ENCODE data around the gene MAPK12. TPM values are rescaled to one million over a fixed set of nuclear protein-coding genes. Genes with fewer than 3 reads are reported as not detected.

The MAPK12 gene
- total RNA-seq, 1 donor from 2014 or later = 8.8 TPM

DNA sequence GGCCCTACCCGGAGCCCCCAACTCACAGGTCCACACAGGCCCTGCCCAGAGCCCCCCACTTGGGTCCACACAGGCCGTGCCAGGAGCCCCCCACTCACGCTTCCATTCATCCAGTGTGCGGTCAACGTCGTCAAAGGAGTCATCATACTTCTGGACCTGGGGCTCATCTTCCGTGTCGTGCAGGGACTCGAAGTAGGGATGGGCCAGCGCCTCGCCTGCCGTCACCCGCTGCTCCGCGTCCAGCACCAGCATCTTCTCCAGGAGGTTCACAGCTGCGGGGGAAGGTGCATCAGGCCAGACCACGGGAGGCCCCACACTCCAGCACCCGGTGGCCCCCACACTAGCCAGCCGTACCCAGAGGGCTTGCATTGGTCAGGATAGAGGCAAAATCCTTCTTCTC, 6.4 kb downstream of the MAPK12 start:
- intact Hi-C loops (cut with micrococcal nuclease) = no loop called here

DNA sequence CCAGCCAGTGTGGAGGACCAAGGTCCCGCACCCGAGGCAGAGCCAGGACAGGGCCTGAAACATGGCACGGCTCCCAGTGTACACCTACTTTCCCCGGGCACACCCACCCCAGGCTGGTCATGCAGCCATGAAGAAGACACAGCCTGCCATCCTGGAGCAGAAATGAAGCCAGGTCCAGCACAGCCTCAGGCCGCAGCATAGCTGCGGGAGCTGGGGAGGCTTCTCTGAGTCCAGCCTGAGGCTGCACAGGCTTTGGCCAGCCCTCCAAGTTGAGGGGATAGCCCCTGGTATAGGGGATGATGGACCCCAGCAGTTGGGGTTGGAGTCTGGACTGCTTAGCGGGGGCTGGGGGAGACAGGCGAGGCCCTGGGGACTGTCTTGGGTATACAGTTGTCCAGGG, 7.5 kb downstream of the MAPK12 start:
- intact Hi-C loops (cut with micrococcal nuclease) = no loop called here

DNA sequence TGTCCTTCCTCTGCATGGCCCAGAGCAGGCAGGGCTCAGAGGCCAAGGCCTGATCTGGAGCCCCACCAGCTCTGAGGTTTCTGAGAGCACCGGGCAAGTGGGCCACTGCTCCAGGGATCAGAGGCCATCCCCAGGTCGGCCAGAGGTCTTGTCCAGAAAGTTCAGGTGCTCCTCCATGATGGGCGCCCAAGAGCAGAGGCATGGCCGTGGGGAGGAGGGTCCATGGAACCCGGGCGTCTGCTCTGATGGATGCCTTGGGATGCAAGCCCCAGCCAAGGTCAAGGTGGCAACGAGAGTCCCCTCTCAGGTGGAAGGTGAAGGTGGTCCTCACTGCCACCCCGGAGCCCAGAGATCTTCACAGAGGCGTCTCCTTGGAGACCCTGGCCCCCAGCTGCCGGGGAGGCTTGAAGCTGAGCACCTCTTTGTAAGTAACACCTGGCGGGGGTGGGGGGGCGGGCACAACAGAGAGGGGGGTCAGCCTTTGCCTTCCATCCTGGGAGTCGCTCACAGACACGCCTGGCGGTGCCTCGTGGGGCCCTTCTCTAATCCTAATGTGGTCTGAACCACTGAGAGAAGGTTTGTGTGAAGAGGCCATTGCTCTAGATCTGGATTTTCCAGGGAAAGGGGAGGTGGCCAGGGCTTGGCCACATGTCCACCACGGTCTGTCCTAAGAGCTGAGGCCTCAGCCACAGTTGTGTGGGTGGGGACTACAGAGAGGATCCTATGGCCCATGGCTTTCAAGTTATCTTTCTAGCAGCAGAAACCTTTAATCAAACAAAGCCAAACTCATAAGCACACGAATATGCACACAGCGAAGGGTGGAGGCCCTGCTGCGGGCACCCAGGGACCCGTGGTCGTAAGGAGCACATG, 8.2 kb downstream of the MAPK12 start:
- intact Hi-C loops (cut with micrococcal nuclease) = no loop called here

DNA sequence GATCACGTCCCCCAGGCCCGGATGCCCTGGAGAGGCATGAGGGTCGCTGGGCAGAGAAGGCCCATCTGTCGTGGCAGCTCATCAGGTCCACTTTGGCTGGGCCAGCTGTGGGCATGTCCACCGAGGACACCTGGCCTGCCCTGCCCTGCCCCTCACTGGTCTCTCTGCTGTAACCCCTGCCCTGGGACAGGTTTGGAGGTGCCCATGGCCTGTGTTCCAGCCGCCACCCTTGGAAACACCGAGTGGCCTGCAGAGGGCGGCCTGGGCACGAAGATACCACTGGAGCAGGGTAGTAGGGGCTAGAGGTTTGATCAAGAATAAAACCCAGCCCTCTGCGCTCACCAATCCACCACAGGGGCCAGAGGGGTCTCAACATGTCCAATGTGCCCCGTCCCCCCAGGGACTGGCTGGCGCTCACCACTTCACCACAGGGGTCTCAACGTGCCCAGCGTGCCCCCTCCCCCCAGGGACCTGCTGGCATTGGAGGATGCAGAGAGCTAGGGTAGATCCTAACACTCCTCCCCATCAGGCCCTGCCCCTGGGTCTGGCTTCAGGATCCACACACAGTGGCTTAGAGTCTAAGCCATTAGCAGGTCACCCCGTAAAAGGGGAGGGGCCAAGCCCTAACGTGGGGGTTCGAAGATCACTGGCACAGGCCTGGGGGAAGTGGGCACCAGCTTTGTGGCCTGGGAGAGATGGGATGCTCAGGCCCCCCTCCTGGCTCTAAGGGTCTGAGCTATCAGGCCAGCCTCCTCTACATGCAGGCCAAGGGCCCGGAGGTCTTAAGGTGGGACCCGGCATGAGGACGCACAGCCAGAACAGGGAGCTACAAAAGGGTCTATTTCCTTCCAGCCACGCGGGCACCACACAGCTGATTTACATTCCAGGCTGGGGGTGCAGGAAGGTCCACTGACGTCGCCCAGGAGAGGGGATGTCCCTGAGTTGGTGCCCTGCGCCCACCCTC, 9.1 kb downstream of the MAPK12 start:
- intact Hi-C loops (cut with micrococcal nuclease) = loop anchor here (1.0 kb wide), 2 partner anchors 8 to 90 kb away; no protein-coding TSS in a partner anchor

DNA sequence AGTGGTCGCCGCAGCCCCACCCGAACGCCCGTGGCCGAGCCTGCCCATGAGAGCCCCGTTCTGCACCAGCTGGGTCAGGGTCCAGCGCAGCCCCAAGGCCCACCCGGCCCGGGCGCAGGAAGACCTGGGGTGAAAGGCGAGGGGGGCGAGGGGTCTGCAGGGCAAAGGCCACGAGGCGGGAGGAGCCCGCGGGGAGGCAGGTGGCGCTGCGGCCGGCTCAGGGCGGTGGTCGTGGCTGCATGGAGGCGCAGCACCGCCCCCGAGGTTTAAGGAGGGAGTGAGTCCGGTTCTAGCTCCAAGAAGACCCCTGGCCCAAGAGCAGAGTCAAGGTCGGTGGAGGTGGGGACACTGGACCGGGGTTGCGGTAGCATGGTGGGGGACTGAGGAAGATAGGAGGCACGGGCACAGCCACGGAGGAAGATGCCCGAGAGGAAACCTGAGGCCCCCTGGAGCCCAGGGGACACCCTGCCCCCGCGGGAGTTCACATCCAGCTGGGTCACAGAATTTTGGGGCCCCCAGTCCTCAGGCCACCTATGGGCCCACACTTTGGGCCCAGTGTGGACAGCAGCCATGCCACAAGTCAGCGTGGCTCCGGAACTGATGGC, 9.9 kb downstream of the MAPK12 start:
- intact Hi-C loops (cut with micrococcal nuclease) = loop anchor here (1.0 kb wide), 3 partner anchors 7 to 91 kb away; partner anchors contain the start of gene MAPK11

DNA sequence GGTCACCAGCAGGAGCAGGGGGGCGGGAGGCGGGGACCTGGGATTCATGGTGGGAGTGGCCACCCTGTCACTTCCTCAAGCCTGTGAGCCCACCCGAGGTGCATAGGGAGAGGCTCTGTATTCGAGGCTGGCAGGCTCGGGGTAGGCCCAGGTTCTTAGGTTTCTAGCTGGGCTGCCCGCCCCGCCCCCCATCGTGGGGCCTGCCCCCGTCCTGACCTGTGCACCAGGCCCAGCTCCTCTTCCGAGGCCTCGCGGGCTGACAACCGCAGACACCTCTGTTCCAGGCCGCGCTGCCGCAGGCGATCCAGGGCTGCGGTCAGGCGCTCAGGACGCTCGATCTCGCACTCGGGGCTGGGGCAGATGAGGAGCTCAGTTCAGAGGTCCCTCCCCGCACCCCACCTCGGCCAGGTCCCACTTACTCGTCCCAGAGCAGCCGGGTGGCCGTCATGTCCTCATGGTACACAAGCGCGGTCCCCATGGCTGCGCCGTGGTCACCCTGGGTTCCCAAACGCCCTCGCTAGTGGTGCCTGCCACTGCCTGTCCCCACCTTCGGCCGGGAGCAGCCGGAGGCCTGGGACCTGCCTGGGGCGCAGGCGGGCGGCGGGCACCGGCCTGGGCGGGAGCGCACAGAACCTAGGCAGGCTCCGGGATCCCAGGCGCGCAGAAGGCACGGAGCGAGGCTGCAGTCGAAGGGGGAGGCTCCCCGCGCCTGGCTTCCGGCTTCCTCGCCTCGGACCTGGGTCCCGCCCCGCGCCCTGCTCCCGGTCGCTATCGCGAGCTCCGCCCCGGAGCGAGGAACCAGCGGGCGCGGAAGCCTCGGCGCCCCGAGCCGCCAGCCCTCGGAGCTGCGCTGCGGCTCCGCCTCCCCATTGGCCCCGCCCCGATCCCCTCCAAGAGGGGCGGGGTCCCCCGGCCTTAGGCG, 10.7 kb downstream of the MAPK12 start, which contains the start of gene HDAC10:
Gene HDAC10 (minus strand): TSS at position 711 of the 922 bp plus-strand sequence. CDS start 233 bp downstream, at position 478.
- intact Hi-C loops (cut with micrococcal nuclease) = loop anchor here (1.0 kb wide), 1 partner anchor 19 kb away; the partner anchor contains the start of gene MAPK11

DNA sequence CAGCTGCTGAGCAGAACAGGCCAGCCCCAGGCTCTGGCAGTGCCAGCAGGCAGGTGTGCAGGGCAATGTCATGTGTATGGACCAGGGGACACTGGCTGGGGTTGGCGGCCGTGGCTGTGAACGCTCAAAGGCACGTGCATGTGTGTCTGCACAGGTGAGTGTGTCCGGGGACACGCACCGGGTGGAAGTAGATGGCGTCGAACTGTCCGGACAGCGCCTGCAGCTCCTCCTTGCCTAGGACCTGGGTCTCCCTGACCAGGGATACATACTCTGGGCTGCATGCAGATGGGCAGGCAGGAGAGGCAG, 11.3 kb downstream of the MAPK12 start:
- intact Hi-C loops (cut with micrococcal nuclease) = no loop called here

DNA sequence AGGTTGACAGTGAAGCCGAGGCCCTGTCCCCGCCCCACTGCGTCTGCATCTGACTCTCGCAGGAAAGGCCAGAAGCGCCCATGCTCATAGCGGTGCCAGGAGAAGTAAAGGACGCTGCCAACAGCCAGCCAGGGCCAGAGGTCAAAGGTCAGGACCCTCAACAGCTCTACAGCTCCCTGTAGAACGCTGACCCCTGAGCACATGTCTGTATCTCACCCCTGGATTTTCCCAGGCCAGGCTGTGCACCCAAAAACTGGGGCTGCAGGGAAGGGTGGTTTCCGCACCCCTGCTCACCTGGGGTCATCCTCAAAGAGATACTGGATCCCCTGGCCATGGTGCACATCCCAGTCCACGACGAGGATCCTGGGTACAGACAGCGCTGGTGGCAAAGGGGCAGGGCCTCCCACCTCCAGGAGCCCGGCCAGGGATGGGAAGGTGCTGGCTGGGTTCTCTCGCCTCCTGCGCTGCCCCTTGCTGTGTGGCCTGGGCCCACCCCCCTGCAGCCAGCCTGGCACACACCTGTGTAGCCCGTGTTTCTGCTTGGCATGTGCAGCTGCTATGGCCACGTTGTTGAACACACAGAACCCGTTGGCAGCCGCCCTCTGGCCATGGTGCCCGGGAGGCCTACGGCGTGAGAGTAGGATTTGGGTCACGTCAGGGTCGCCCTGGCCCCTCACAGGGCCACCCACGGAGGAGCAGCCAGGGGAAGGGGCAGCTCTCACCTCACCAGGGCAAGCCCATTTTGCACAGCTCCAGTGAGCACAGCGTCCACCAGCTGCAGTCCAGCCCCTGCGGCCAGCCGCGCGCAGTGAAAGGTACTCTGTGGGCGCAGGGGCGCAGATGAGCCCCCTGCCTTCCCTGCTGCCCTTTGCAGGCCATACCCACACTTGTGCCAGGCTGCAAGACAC, 11.9 kb downstream of the MAPK12 start:
- intact Hi-C loops (cut with micrococcal nuclease) = no loop called here

DNA sequence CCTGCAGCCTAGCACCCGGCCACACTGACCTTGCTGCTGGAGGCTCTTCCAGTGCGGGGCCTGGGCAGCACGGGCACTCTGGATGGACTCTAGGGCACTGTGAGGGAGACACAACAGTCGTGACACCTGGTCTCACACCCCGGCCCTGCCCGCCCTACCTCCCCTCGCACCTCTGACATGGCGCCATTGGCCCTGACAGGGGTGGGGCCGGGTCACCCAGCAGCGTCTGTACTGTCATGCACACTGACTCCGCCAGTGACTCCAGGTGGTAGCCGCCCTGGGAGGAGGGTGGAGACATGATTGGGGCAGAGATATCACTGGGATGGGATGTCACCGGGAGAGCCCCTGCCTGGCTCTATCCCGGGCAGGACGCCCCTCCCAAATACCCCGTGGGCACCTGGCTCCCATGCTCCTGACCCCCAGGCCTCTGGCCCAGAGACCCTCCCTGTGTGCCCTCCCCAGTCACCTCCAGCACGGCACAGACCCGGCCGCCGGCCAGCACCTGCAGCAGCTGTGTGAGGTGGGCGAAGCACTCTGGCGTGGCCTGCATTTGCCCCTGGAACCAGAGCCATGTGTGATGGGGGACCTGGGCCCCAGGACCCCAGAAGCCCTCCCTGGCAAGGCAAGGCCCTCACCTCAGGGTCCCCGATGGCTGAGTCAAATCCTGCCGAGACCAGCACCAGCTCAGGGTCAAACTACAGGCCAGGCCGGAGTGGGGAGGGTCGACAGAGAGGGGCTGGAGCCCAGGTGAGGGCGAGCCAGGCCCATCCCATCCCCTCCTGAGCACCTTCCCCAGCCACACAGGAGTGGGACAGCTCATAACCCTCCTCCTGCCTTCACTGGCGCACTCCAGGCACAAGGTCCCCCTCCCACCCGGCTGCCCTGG, 13.0 kb downstream of the MAPK12 start:
- intact Hi-C loops (cut with micrococcal nuclease) = no loop called here

DNA sequence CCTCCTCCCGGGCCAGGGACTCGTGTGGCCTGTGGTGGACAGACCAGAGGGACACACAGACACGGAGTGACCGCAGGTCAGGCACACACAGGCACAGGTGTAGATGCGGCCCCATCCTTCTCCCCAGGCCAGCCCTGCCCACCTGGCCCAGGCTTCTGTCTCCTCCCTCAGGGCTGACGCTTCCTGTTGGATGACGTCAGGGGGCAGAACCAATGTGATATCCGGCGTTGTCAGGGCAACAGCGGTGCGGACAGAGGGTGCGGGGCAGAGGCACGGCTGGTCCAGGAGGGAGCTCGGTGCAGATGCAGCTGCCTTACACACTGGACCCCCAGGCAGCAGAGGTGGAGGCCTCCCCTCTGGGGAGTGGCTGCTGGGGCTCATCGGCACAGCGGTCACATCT, 13.7 kb downstream of the MAPK12 start:
- intact Hi-C loops (cut with micrococcal nuclease) = no loop called here

DNA sequence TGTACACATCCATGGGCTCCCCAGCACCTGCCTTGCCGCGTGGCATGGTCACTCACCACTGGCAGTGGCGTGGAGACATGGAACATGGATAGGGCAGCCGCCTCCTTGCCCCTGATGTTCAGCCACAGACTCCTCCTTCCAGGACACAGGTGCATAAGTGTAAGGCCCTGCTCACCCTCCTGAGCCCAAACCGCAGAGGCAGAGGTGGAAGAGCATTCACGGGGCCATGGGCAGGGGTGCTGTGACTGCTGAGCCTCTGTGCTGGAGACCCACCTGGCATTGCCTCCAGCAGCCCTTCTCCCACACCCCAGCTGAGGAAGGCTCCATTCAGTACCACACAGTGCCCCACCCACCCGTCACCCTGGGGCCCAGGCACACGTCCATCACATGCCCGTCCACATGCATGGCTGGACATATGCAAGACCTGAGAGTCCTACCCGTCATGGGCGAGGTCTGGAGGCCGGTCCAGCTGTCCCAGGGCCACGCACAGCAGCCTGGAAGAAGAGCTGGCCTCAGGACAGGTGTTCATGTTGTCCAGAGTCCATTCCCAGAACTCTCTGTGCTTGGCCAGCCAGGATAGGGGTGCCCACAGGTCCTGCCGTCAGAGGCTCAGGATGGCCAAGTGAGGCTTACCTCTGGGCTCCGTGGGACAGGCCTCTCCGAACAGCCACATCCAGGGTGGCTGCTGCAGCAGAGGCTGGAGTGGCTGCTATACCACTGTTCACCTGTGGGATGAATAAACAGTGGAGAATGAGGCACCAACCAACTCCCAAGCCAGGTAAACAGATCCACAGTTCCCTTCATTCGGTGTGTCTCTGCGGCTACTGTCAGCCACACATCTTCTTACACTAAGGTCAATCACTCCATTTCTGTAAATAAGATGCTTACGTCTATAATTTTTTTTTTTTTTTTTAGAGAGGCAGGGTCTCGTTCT, 15.0 kb downstream of the MAPK12 start:
- intact Hi-C loops (cut with micrococcal nuclease) = no loop called here

DNA sequence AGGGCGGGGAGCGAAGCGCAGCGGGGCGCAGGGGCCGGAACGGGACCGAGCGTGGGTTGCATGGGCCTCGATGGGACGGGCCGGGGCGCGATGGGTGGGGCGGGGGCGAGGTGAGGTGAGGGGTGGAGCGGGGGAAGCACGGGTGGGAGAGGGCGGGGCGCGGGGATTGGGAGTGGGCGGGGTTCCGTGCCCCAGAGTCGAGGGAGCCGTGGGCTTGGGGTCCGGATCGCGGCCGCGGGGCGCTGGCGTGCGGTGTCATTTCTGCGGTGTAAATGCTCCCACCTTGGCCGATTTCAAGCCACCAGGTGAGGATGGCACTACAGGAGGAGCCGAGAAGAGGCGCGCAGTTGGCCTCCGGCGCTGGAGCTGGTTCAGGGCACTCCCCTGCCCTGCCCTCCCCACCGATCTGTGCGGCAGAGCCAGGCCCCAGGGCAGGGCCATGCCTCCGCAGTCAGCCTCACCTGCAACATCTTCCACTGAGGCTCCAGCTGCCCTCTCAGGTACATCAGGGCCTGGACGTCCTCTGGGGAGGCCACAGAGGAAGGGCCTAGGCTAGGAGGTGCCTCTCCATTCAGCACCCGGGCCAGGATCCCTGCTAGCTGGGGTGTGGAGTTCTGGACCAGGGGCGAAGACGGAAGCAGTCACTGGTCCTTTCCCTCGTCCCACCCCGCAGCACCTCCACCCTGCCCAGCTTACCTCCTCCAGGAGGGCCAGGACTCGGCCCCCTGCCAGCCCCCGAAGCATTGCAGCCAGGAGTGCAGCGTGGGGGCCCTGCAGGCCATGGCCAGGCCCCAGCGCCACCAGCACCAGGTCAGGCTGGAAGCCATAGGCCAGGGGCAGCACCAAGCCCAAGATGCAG, 16.0 kb downstream of the MAPK12 start:
- intact Hi-C loops (cut with micrococcal nuclease) = loop anchor here (1.0 to 2.0 kb wide), 8 partner anchors 25 to 393 kb away; partner anchors contain the start of genes MAPK11, PPP6R2, SELENOO and SYCE3

DNA sequence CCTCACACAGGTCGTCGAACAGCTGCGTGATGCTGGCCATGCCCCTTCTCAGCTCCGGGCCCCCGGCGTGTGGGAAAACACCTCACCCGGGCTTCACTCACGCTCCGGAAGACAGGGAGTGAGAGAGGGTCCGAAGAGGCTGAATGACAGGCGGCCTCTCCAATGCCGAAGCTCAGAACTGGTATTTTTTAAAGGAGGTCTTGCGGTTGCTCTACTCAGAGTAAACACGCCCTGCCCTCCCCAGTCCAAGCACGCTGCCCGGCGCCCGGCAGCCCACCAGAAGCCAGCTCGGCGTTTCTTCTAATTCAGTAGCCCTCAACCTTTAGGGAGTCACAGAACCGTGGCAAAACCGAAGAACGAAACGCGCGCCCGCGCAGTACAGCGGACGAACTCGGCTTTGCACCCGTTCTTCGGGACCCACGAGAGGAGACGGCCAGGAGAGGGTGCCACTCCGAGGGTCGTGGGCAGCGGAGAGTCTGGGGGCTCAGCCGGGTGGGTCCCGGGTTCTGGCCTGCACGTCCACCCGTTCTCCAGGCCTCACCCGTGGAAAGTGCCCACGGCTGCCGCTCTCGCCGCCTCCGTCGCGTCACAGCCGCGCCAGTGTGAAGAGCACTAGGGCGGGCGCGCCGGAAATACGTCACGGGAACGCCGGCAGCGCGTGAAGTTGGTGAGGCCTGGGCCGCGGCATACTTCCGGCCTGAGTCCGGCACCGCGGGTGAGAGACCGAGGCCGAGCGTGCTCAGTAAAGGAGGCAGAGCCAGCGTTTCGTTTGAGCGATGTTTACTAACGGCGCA, 16.9 kb downstream of the MAPK12 start, which contains the start of gene TUBGCP6:
Gene TUBGCP6 (minus strand): TSS at position 604 of the 794 bp plus-strand sequence. CDS start 564 bp downstream, at position 40.
- intact Hi-C loops (cut with micrococcal nuclease) = loop anchor here (1.0 to 5.0 kb wide), 10 partner anchors 8 to 392 kb away; partner anchors contain the start of genes MAPK11, PPP6R2, SCO2 and SELENOO

DNA sequence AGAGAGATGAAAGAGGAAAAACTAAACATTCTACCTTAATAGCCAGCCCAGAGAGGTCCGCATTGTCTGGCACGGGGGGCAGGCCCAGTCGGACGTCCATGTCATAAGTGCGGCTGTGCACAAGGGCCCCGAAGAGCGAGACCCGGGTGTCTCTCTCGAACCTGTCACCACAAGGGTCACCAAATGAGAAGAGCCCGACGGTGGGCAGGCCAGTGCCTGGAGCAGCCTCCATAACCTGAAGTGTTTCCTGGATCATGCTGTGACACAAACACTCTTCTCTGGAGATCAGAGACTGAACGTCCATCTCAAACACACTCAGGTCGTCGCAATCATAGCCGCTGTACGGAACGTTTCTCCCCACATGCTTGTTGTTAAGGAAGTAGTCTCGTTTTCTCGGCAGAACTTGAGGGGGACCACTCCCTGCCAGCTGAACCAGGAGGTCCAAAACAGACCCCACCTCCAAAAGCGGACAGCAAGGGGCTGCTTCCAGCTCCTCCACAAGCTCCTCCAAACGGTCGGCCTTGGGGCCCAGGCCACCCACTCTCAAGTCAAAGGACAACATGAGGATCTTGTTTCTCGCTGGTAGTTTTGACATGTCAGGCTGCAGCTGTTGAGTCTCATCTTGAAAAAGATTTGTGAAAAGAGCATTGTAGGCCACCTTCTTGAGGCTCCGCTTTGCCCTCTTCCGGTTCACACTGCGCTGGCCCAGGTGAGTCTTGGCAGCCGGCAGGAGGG, 17.6 kb downstream of the MAPK12 start:
- intact Hi-C loops (cut with micrococcal nuclease) = loop anchor here (1.0 to 5.0 kb wide), 6 partner anchors 8 to 391 kb away; partner anchors contain the start of genes SCO2, SELENOO and ZBED4
